GM13976 (cell line): ENCODE data around the gene ABI2.
"Not testable (repeated sequence)": the region's sequence is repeated elsewhere in the genome, so short reads cannot be mapped to it uniquely, and the experiment has no call there.

Experiments
- DNase-seq: peaks from one replicate; pipeline ENCODE4 v3.0.0; 2012; ENCODE audit warnings: low spot score
- in situ Hi-C: fragments of 300-500 bp; cut with MboI; formaldehyde crosslinking; loops from one replicate; pipeline ENCODE4 v1.12.0; 2022; ENCODE audit warnings: low sequenced_read_pairs, mixed read lengths, inconsistent platforms; ENCODE audit not compliant: unreplicated experiment
- TF ChIP-seq, protein P1 (sequence below): IDR thresholded peaks from 2 replicates; pipeline ENCODE4 v1.5.1; 2012; ENCODE audit warnings: borderline replicate concordance, mild to moderate bottlenecking; ENCODE audit not compliant: insufficient read depth; ENCODE audit errors: extremely low read depth, missing control alignments, control extremely low read depth

ABI2 gene

GRCh38 chr2:203418271-203418670, 90.1 kb downstream of the ABI2 start:
- DNase-seq, result no peak
- TF ChIP-seq, protein P1, sequence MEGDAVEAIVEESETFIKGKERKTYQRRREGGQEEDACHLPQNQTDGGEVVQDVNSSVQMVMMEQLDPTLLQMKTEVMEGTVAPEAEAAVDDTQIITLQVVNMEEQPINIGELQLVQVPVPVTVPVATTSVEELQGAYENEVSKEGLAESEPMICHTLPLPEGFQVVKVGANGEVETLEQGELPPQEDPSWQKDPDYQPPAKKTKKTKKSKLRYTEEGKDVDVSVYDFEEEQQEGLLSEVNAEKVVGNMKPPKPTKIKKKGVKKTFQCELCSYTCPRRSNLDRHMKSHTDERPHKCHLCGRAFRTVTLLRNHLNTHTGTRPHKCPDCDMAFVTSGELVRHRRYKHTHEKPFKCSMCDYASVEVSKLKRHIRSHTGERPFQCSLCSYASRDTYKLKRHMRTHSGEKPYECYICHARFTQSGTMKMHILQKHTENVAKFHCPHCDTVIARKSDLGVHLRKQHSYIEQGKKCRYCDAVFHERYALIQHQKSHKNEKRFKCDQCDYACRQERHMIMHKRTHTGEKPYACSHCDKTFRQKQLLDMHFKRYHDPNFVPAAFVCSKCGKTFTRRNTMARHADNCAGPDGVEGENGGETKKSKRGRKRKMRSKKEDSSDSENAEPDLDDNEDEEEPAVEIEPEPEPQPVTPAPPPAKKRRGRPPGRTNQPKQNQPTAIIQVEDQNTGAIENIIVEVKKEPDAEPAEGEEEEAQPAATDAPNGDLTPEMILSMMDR, result no peak
- in situ Hi-C loops, result no loop called here

DNA sequence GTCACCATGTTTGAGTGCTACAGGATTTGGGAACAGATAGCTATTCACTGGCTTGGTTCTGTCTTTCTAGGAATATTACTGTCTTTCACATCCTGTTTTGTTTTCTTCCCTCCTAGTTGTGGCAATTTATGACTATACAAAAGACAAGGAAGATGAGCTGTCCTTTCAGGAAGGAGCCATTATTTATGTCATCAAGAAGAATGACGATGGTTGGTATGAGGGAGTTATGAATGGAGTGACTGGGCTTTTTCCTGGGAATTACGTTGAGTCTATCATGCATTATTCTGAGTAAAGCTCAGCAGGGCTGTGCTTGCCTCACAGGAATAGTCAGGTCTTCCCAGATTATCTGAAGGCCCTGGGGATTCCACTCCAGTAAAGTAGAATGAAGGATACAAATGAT, 98.9 kb downstream of the ABI2 start:
- DNase-seq, result no peak
- in situ Hi-C loops, result loop anchor here (25.0 kb wide), 2 partner anchors 190 to 840 kb away; partner anchors contain the start of gene CYP20A1
- TF ChIP-seq, protein P1, result no peak

- not testable (repeated sequence) for DNase-seq
- in situ Hi-C loops, result loop anchor here (25.0 kb wide), 2 partner anchors 192 to 842 kb away; partner anchors contain the start of gene CYP20A1
These were observed 101.4 kb downstream of the ABI2 start for GRCh38 chr2:203429643-203430042.

DNA sequence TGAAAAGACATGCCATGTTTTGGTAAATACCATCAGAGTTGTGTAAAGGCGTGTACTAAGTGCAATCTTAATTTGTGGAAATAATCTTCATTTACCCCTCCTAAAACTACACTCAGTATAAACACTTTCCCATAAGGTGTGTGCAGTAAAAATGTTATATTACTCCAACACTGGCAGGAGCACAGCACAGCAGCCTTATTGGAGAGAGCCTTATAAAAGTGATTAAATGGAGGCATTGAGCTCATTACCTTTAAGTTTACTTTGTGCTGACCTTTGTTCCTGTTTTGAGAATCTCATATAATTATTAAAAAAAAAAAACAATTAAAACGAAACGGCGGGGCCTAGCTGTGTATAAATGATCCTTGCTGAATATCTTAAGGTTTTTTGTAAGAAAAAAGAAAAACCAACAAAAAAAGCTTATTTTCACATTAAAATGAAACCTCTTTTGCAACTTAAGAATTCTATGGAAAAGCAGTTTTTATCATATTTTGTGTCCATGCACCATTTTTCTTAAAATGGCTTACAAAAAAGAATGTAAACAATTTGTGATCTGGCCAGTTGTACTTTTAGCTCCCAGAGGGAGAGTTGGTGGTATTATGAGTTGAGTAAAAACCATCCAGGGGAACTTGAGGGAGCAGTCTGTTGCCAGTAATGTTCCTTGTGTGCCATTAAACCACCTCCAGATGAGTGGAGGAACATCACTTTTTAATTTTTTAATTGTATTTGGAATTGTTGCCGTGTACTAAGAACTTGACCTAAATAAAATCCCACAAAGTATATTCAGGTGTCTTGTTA, 103.4 kb downstream of the ABI2 start:
- TF ChIP-seq, protein P1, result no peak
- in situ Hi-C loops, result loop anchor here (25.0 kb wide), 2 partner anchors 194 to 844 kb away; partner anchors contain the start of gene CYP20A1
- DNase-seq, result no peak

DNA sequence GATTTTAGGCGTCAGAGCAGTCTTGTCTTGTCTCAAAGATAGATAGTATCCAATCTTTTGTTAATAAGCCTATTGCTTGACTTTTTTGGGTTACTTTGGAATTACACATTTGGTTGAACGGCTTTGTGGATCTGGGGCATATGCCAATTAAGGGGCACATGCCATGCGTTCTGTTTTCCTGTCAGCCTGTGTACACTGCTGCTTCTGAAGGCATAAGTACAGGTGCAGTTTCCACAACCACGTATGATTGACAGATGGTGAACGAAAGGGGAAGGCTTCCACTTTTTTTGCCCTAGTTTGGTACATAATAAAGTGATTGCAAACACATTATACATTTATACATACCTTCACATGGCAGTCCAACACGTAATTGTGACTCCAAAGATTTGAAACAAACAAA, 104.6 kb downstream of the ABI2 start:
- in situ Hi-C loops, result loop anchor here (25.0 kb wide), 2 partner anchors 196 to 846 kb away; partner anchors contain the start of gene CYP20A1
- DNase-seq, result no peak
- TF ChIP-seq, protein P1, result no peak

GRCh38 chr2:203436496-203436895, 108.3 kb downstream of the ABI2 start:
- in situ Hi-C loops, result loop anchor here (25.0 kb wide), 2 partner anchors 199 to 849 kb away; partner anchors contain the start of gene CYP20A1
- TF ChIP-seq, protein P1, result no peak
- DNase-seq, result no peak

DNA sequence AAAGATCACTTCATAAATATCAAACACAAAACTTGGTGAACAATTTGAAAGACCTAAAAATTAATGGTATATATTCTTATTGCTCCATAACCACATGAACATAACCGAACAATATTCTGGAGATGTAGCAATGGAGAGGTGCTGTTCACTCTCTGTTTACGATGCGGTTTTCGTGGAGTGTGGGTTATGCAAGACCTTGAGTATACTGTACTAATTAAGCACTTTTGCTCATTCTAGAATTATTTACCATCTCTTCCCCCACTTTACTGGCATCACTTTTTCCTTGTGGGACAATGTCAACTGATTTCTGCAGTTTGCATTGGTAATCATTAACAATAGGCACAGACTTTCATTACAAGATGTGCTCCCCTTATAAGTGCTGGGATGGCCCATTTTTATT, 109.3 kb downstream of the ABI2 start:
- in situ Hi-C loops, result loop anchor here (25.0 kb wide), 2 partner anchors 200 to 850 kb away; partner anchors contain the start of gene CYP20A1
- TF ChIP-seq, protein P1, result no peak
- DNase-seq, result no peak
